ENCODE results near the gene ATP9A.
"Not testable (repeated sequence)": the region's sequence is repeated elsewhere in the genome, so short reads cannot be mapped to it uniquely, and the experiment has no call there.

ATP9A gene

GRCh38 chr20:51760905-51761546 is 7.2 kb downstream of the ATP9A start:
- no peak for DNase-seq (ENCODE audit: low spot score)
- H3K27ac ChIP-seq: no peak overlapping the region
- no peak overlapping the region for H3K4me3 ChIP-seq
- no peak for TF ChIP-seq CTCF (IDR thresholded peaks at IDR 0.05)

- TF ChIP-seq CTCF (IDR thresholded peaks at IDR 0.05): no peak
- Histone ChIP-seq H3K27ac (no peak overlapping the region), H3K4me3 (no peak overlapping the region)
- no peak for DNase-seq (ENCODE audit: low spot score)
These were observed 8.2 kb downstream of the ATP9A start for GRCh38 chr20:51759769-51760510.

GRCh38 chr20:51758978-51759544 is 9.1 kb downstream of the ATP9A start:
- no peak overlapping the region for H3K27ac ChIP-seq
- DNase-seq (ENCODE audit: low spot score): no peak
- no peak overlapping the region for H3K4me3 ChIP-seq

GRCh38 chr20:51757226-51757625 is 11.0 kb downstream of the ATP9A start:
- TF ChIP-seq CTCF (IDR thresholded peaks at IDR 0.05): no peak
- no peak for DNase-seq (ENCODE audit: low spot score)
- Histone ChIP-seq H3K4me3 (no peak overlapping the region), H3K27ac (peak overlapping the region in 1 of 2 donors; percentile 32)

More at GRCh38 chr20:51758978-51759544, 9.1 kb downstream of the ATP9A start:
- TF ChIP-seq CTCF (IDR thresholded peaks at IDR 0.05): no peak

- TF ChIP-seq CTCF (IDR thresholded peaks at IDR 0.05): no peak
- DNase-seq (ENCODE audit: low spot score): no peak
- Histone ChIP-seq H3K4me3 (no peak overlapping the region), H3K27ac (no peak overlapping the region)
These were observed 11.5 kb downstream of the ATP9A start for GRCh38 chr20:51756653-51757052.

- DNase-seq (ENCODE audit: low spot score); H3K4me3 ChIP-seq: not testable (repeated sequence)
- peak overlapping the region in 1 of 2 donors; percentile 66 for H3K27ac ChIP-seq
These were observed 15.0 kb downstream of the ATP9A start for GRCh38 chr20:51753220-51753619.

GRCh38 chr20:51752343-51752951 is 15.7 kb downstream of the ATP9A start:
- Histone ChIP-seq H3K4me3 (peak overlapping the region; percentile 26), H3K27ac (peak overlapping the region; percentile 66 to 80)
- no peak for DNase-seq (ENCODE audit: low spot score)
- TF ChIP-seq CTCF (IDR thresholded peaks at IDR 0.05): no peak

Measured in coronary artery (tissue), 2 donors.